HG03575 (cell line): Measurements from ENCODE around the gene UPK3B.
"Not testable (repeated sequence)": the region's sequence is repeated elsewhere in the genome, so short reads cannot be mapped to it uniquely, and the experiment has no call there.

Source experiments
- ATAC-seq: cut with Tn5 transposase; IDR thresholded peaks from one replicate; pipeline ENCODE4 v1.9.1; 2021; ENCODE audit not compliant: unreplicated experiment, insufficient number of reproducible peaks, low FRiP score; ENCODE audit errors: extremely low read depth

UPK3B gene

DNA sequence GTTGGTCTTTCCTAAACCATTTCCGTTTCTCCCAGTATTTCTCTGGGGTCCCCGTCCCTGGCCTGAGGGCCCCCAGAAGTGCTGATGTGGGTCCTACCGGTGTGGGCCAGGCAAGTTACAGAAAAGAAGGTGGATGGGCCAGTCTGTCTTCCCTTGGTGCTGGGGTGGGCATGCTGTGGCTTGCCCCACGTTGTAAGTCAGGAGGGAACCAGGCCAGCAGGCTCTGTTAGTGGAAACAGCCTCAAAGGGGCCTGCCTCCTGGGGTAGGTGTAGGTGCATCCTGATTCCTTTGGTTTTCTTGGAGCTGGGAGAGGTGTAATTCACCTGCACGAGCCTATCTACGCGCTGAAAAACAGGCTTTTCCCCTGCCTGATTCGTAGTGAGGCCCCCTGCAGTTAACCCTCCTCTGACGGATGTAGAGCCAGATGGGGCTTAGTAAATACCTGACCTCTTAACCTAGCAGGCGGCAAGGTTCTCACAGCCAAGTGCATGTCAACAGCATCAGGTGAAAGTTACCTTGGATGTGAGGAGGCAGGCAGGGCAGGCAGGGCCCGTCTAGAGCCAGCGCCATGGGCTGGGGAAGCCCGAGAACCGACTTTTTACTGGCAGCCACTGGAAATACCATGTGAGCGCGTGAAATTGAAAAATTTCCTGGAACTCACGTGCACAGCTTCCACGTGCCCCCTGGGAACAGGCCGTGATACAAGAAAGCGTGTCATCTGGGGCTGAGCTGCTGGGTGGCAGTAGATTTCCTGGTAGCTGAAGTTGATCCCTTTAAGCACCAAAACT, 24.3 kb upstream of the UPK3B start:
- not testable (repeated sequence) for ATAC-seq

DNA sequence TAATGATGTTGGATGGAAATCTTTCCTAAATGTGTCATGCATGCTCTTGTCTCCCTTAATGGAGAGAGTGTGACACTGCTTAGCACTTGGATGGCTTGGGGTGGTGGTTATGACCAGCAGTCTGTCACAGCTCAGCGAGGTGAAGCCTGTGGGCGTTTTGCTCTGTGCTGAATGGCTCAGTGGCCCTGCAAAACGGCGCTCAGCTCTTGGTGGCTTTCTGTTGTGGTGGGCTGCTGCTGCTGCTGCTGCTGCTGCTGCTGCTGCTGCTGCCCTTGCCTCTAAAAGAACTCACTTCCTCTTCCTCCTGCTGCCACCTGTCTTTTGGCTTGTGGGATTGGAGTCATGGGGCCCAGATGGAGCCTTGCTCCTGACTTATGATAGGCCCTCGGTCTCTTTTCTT, 23.7 kb upstream of the UPK3B start:
- peak; percentile 97 for ATAC-seq

GRCh38 chr7:76487969-76488368, 22.4 kb upstream of the UPK3B start:
- ATAC-seq = not testable (repeated sequence)

- ATAC-seq = not testable (repeated sequence)
Measured at GRCh38 chr7:76492139-76492538, 18.2 kb upstream of the UPK3B start.

DNA sequence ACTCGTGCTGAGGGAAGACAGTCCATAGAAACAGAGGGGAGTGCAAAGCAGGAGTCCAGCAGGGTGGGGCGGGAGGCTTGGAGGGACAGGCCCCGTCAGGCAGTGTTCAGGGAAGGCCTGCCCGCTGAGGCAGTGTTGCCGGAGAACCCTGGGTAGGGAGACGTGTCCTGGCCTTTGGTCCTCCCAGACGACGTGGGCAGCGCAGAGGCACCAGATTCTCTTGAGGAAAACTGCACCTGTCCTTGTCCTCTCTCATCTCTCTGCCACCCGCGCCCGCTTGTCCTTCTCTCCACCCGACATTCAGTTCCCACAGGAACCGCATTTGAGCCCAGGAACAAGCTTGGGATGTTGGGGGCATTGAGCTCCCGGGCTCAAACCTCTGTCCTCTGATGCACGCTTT, 14.6 kb upstream of the UPK3B start:
- ATAC-seq = not testable (repeated sequence)

DNA sequence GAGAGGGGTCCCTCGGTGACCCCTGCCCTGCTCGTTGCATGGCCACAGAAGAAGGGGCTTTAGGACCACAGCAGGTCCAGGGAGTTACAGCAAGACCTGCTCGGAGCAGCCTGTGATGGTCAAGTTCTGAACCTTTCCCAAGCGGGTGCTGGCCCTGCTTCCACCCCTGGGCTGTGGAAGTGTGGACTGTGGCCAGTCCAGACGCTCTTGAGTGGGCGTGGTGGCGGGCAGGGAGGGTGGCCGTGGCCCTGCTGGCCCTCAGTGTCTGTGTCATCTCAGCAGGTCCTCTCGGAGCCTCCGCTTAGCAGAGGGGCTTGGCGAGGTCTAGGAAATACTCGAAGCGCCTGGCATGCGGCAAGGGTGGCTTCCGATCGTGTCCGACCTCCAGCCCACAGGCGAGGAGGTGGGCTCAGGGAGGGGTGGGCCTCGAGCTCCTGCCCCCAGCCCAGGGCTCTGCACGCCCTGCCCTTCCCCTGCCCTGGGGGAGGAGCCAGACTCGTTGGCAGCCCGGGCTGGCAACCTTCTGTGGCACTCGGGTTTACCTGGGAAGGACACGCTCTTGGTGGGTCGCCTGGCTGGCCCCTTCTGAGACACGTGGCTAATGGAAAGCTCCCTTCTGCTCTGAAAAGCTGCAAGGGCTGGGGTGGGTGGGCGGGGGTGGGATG, 12.3 kb upstream of the UPK3B start:
- ATAC-seq = not testable (repeated sequence)

DNA sequence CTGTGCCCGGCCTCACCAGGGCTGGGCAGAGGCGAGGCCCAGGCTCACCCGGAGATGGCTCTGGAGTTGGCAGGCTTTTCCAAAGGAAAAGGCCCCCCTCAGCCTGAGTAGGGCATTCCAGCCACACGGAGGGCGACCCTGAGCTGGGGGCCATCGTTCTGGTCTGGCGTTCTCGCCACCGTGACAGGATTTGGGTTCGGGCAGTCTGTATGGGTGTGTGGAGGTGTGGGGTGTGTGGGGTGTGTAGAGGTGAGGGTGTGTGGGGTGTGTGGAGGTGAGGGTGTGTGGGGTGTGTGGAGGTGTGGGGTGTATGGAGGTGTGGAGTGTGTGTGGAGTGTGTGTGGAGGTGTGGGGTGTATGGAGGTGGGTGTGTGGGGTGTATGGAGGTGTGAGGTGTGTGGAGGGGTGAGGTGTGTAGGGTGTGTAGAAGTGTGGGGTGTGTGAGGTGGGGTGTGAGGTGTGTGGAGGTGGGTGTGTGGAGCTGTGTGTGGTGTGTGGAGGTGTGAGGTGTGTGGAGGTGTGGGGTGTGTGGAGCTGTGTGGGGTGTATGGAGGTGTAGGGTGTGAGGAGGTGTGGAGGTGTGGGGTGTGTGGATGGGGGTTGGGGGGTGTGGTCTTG, 11.7 kb upstream of the UPK3B start:
- ATAC-seq = not testable (repeated sequence)

- not testable (repeated sequence) for ATAC-seq
Measured at GRCh38 chr7:76499201-76499923, 11.0 kb upstream of the UPK3B start.

- not testable (repeated sequence) for ATAC-seq
Measured at GRCh38 chr7:76499924-76500241, 10.5 kb upstream of the UPK3B start.

DNA sequence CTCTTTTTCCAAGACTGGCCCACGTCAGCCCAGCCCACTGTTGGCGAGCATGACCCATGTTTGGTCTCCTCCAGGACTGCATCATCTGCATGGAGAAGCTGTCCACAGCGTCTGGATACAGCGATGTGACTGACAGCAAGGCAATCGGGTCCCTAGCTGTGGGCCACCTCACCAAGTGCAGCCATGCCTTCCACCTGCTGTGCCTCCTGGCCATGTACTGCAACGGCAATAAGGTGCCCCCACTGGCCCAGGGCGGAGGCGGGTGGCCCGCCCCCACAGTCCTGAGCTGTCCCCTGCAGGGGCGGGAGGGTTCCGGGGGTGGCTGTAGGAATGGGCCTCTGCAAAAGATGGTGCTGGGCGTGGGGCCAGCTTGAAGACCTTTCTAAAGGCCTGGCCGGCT, 8.1 kb upstream of the UPK3B start:
- not testable (repeated sequence) for ATAC-seq

- not testable (repeated sequence) for ATAC-seq
Measured at GRCh38 chr7:76502836-76503235, 7.5 kb upstream of the UPK3B start.

- ATAC-seq = not testable (repeated sequence)
Measured at GRCh38 chr7:76503244-76503643, 7.1 kb upstream of the UPK3B start.

DNA sequence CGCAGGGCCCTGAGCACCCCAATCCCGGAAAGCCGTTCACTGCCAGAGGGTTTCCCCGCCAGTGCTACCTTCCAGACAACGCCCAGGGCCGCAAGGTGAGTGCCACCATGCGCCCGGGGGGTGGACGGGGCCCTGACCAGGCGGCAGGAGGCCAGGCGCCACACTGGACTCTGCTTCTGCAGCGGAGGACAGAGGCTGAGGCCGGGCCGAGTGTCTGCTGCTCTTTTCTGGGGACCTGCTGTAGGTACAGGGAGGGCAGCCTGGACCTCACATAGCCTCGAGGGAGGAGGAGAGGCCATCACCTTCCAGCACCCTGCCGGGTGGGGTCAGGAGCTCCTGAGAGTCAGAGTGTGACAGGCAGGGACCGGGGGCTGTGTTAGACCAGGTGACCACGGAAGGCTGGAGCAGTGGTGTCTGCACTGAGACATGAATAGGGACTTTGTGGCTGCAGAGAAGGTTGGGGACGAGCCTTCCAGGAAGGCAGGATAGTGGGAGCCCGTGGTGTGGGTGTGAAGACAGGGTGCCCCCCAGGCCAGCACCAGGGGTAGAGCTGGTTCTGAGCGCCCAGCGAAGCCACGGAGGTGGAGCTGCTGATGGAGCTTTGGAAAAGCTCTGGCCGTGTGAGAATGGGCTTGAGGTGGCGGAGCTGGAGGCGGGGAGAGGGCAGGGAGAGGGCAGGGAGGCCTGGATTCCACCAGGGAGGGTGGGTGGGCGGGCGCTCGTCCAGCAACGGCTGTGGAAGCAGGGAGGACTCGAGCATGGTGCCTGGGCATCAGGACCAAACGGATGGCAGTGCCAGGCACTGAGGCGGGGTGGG, 5.8 kb upstream of the UPK3B start:
- ATAC-seq = not testable (repeated sequence)

DNA sequence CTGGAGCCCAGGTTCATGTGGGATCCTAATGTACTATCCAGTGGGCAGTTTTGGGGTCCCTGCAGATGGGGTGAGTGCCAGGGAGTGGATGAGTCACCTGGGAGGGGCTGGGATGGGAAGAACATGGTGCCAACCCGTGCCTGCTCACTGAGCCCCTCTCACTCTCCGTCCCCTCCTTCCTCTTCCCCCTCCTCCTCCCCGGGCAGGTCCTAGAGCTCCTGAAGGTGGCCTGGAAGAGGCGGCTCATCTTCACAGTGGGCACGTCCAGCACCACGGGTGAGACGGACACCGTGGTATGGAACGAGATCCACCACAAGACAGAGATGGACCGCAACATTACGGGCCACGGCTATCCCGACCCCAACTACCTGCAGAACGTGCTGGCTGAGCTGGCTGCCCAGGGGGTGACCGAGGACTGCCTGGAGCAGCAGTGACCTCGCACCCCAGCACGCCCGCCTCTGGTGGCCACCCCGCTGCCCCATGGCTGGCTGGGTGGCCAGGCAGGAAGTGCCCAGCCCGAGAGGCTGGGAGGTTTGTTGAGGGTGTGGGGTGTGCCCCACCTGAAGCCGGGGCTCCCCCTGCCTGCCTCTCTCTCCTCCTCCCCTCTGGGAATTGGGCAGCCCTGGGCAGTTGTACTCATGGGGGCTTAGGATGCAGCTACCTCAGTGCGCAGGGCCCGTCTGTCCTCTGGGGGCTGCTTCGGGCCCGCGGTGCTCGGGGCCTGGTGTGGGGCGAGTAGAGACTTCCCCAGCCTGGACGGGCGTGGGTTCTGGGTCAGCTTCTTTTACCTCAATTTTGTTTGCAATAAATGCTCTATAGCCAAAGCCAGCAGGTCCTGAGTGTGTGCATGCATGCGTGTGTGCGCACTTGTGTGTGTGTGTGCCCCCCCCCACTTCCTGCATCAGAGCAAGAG, 4.9 kb upstream of the UPK3B start:
- no peak for ATAC-seq

DNA sequence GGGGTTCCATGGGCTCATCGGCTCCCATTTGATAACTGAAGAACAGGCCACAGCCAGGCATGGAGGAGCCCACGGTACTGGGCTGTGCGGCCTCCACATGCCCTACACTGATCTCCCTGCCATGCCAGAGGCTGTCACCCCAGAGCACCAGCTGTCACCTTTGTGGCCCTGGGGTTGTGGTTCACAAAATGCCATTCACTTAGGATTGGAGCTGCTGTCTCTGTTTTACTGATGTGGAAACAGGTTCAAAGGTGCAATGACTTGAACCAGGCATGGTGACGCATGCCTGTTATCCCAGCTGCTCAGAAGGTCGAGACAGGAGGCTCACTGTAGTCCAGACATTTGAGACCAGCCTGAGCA, 4.3 kb upstream of the UPK3B start:
- ATAC-seq = no peak

- not testable (repeated sequence) for ATAC-seq
Measured at GRCh38 chr7:76506643-76507042, 3.7 kb upstream of the UPK3B start.

DNA sequence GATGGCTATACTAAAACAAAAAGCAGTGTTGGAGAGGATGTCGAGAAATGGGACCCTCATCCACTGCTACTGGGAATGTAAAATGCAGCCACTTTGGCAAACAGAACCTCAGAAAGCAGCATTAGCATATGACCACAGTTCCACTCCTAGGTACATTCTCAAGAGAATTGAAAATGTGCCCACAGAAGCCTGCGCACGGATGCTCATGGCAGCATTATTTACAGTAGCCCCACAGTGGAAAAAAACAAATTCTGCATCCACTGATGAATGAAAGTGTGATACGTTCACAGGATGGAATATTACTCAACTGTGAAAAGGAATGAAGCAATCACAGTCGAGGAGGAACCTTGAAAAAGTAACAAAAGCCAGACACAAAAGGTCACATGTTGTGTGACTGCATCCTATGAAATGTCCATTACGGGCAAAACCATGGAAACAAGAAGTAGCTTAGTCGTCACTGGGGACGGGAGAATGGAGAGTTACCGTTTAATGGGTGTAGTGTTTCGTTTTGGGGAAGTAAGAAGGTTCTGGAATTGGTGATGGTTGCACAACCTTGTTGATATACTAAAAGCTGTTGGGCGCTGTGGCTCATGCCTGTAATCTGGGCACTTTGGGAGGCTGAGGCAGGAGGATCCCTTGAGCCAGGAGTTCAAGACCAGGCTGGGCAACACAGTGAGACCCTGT, 2.5 kb upstream of the UPK3B start:
- no peak for ATAC-seq
